ENCODE results near the gene SEC14L3. TPM values are rescaled to one million over a fixed set of nuclear protein-coding genes. Genes with fewer than 3 reads are reported as not detected.
A peak's percentile ranks its signal among the peaks of the same experiment; 100 is the strongest.

SEC14L3 gene
- total RNA-seq, 2 donors from 2014 or later = not detected

- Mint-ChIP-seq H3K4me1 (ENCODE audit: low read depth) (peaks cover 60% of the 10 kb centered on the region), H3K4me3 (peak overlapping the region; percentile 86 to 97), H3K27me3 (ENCODE audit: low read depth) (no peaks in the 10 kb centered on the region), H3K9me3 (no peaks in the 10 kb centered on the region), H3K27ac (peak overlapping the region; percentile 80), H3K36me3 (ENCODE audit: insufficient read depth in 2 of 2) (peaks cover 3 to 18% of the 10 kb centered on the region in 2 donors)
- ATAC-seq (replicated peaks in 1 of 2) = peak in 1 of 2 donors; percentile 13
- peak; percentile 44 to 45 for DNase-seq
These were observed 49.1 kb downstream of the SEC14L3 start for GRCh38 chr22:30422481-30423300.

- no peaks in the 10 kb centered on the region for H3K9me3 Mint-ChIP-seq
- peak overlapping the region; percentile 86 to 97 for H3K4me3 Mint-ChIP-seq
- peaks cover 54% of the 10 kb centered on the region for H3K4me1 Mint-ChIP-seq (ENCODE audit: low read depth)
- peaks cover 3 to 18% of the 10 kb centered on the region in 2 donors for H3K36me3 Mint-ChIP-seq (ENCODE audit: insufficient read depth in 2 of 2)
- ATAC-seq (replicated peaks in 1 of 2) (no peak), DNase-seq (no peak)
- no peaks in the 10 kb centered on the region for H3K27me3 Mint-ChIP-seq (ENCODE audit: low read depth)
- peak overlapping the region; percentile 80 for H3K27ac Mint-ChIP-seq
These were observed 49.9 kb downstream of the SEC14L3 start for GRCh38 chr22:30421695-30422480.

- Mint-ChIP-seq H3K27me3 (ENCODE audit: low read depth) (no peaks in the 10 kb centered on the region), H3K36me3 (ENCODE audit: insufficient read depth in 2 of 2) (peaks cover 3 to 26% of the 10 kb centered on the region in 2 donors), H3K4me3 (peak overlapping the region; percentile 81 to 97), H3K4me1 (ENCODE audit: low read depth) (peaks cover 43% of the 10 kb centered on the region), H3K27ac (peak overlapping the region; percentile 80), H3K9me3 (no peaks in the 10 kb centered on the region)
- no peak for ATAC-seq (replicated peaks in 1 of 2)
- DNase-seq = peak in 1 of 2 donors; percentile 14
These were observed 51.3 kb downstream of the SEC14L3 start for GRCh38 chr22:30420347-30421125.

- Mint-ChIP-seq H3K4me1 (ENCODE audit: low read depth) (peaks cover 55% of the 10 kb centered on the region), H3K9me3 (no peaks in the 10 kb centered on the region), H3K36me3 (ENCODE audit: insufficient read depth in 2 of 2) (peaks cover 7 to 30% of the 10 kb centered on the region in 2 donors), H3K27me3 (ENCODE audit: low read depth) (no peaks in the 10 kb centered on the region), H3K27ac (no peak overlapping the region), H3K4me3 (no peak overlapping the region)
- no peak for ATAC-seq (replicated peaks in 1 of 2)
- no peak for DNase-seq
These were observed 55.0 kb downstream of the SEC14L3 start for GRCh38 chr22:30416837-30417236.

- Mint-ChIP-seq H3K36me3 (ENCODE audit: insufficient read depth in 2 of 2) (peaks cover 9 to 32% of the 10 kb centered on the region in 2 donors), H3K9me3 (no peaks in the 10 kb centered on the region), H3K27me3 (ENCODE audit: low read depth) (no peaks in the 10 kb centered on the region), H3K4me3 (no peak overlapping the region), H3K27ac (no peak overlapping the region), H3K4me1 (ENCODE audit: low read depth) (peaks cover 54% of the 10 kb centered on the region)
- DNase-seq (no peak), ATAC-seq (replicated peaks in 1 of 2) (no peak)
These were observed 55.4 kb downstream of the SEC14L3 start for GRCh38 chr22:30416403-30416802.

GRCh38 chr22:30414525-30415047 is 57.2 kb downstream of the SEC14L3 start:
- Mint-ChIP-seq H3K4me1 (ENCODE audit: low read depth) (peaks cover 43% of the 10 kb centered on the region), H3K9me3 (no peaks in the 10 kb centered on the region), H3K27me3 (ENCODE audit: low read depth) (no peaks in the 10 kb centered on the region), H3K36me3 (ENCODE audit: insufficient read depth in 2 of 2) (peaks cover 9 to 34% of the 10 kb centered on the region in 2 donors), H3K27ac (peak overlapping the region; percentile 84), H3K4me3 (peak overlapping the region in 1 of 2 donors; percentile 24)
- ATAC-seq (replicated peaks in 1 of 2) (peak; percentile 30 to 31), DNase-seq (no peak)

GRCh38 chr22:30413745-30414524 is 57.9 kb downstream of the SEC14L3 start:
- DNase-seq (no peak), ATAC-seq (replicated peaks in 1 of 2) (peak; percentile 56 to 60)
- Mint-ChIP-seq H3K27me3 (ENCODE audit: low read depth) (no peaks in the 10 kb centered on the region), H3K4me1 (ENCODE audit: low read depth) (peaks cover 43% of the 10 kb centered on the region), H3K36me3 (ENCODE audit: insufficient read depth in 2 of 2) (peaks cover 9 to 29% of the 10 kb centered on the region in 2 donors), H3K4me3 (peak overlapping the region; percentile 4 to 24), H3K9me3 (no peaks in the 10 kb centered on the region), H3K27ac (peak overlapping the region; percentile 84)

- ATAC-seq (replicated peaks in 1 of 2) (no peak), DNase-seq (no peak)
- Mint-ChIP-seq H3K27me3 (ENCODE audit: low read depth) (no peaks in the 10 kb centered on the region), H3K4me1 (ENCODE audit: low read depth) (peaks cover 43% of the 10 kb centered on the region), H3K4me3 (peak overlapping the region in 1 of 2 donors; percentile 23), H3K36me3 (ENCODE audit: insufficient read depth in 2 of 2) (peaks cover 8 to 26% of the 10 kb centered on the region in 2 donors), H3K9me3 (no peaks in the 10 kb centered on the region), H3K27ac (peak overlapping the region; percentile 3)
These were observed 58.8 kb downstream of the SEC14L3 start for GRCh38 chr22:30413001-30413400.

GRCh38 chr22:30411780-30412179 is 60.0 kb downstream of the SEC14L3 start:
- H3K27ac Mint-ChIP-seq = no peak overlapping the region

More at GRCh38 chr22:30411780-30412179, 60.0 kb downstream of the SEC14L3 start:
- no peak for ATAC-seq (replicated peaks in 1 of 2)
- DNase-seq = no peak
- peaks cover 43% of the 10 kb centered on the region for H3K4me1 Mint-ChIP-seq (ENCODE audit: low read depth)
- H3K27me3 Mint-ChIP-seq (ENCODE audit: low read depth) = no peaks in the 10 kb centered on the region
- peaks cover 8 to 25% of the 10 kb centered on the region in 2 donors for H3K36me3 Mint-ChIP-seq (ENCODE audit: insufficient read depth in 2 of 2)
- H3K4me3 Mint-ChIP-seq = no peak overlapping the region
- H3K9me3 Mint-ChIP-seq = no peaks in the 10 kb centered on the region

All from activated T-cell treated with anti-CD3 and anti-CD28 coated beads, Interleukin-2, amount 50 U/mL, for 72 hours (primary cell).